Type B pancreatic cell (in vitro differentiated cells): ENCODE data around the gene HS2ST1. TPM values are rescaled to one million over a fixed set of nuclear protein-coding genes. Genes with fewer than 3 reads are reported as not detected.
A peak's percentile ranks its signal among the peaks of the same experiment; 100 is the strongest.

Experiments used
- DNase-seq: peaks from one replicate; pipeline ENCODE4 v3.0.0; 2021; ENCODE audit warnings: mixed read lengths; ENCODE audit not compliant: unreplicated experiment; ENCODE audit errors: extremely low spot score
- H3K27ac Mint-ChIP-seq: 2 replicates; pipeline ENCODE4 v1.8.0; 2021; ENCODE audit warnings: mild to moderate bottlenecking, mixed read lengths
- H3K27me3 Mint-ChIP-seq: 2 replicates; pipeline ENCODE4 v1.8.0; 2021; ENCODE audit warnings: mixed read lengths
- H3K36me3 Mint-ChIP-seq: 2 replicates; pipeline ENCODE4 v1.8.0; 2021; ENCODE audit warnings: mixed read lengths
- H3K4me1 Mint-ChIP-seq: one replicate; pipeline ENCODE4 v1.8.0; 2021; ENCODE audit warnings: mixed read lengths; ENCODE audit not compliant: unreplicated experiment
- H3K4me3 Mint-ChIP-seq: 2 replicates; pipeline ENCODE4 v1.8.0; 2021; ENCODE audit warnings: mild to moderate bottlenecking, mixed read lengths
- H3K9me3 Mint-ChIP-seq: 2 replicates; pipeline ENCODE4 v1.8.0; 2021; ENCODE audit warnings: mixed read lengths
- total RNA-seq: library from RNA; stranded (reverse); gene quantifications from 2 replicates; pipeline ENCODE4 v1.2.1, GENCODE V29; 2021; ENCODE audit warnings: low replicate concordance
- TF ChIP-seq, protein P1 (sequence below): fragments of 200-600 bp; sonication (generic); conservative IDR thresholded peaks from 2 replicates; pipeline ENCODE4 v1.5.0; 2021; ENCODE audit warnings: antibody characterized with exemption, mild to moderate bottlenecking

The HS2ST1 gene
- total RNA-seq, 1 donor from 2014 or later, result 40.3 TPM

DNA sequence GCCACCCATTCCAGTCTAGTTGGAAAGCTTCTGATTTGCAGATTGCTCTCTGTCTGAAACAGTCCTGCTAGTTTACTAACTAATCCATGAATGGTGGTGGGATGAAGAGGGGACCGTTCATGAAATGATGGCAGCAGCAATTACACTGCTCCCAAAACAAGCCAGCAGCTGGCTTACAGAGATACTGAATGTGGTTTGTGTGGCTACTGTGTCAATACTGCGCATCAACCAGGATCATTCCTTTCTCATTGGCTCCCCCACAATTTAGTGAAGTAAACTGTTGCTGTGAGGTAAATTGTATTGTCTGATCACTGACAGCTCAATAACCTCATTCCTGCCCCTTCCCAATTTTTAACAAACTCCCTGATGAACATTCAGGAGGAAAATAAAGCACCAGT is 222.9 kb downstream of the HS2ST1 start:
- Mint-ChIP-seq H3K4me1 (peaks cover 5% of the 10 kb centered on the region), H3K4me3 (no peak overlapping the region), H3K27me3 (peaks cover 30% of the 10 kb centered on the region), H3K9me3 (peaks cover 11% of the 10 kb centered on the region), H3K27ac (no peak overlapping the region), H3K36me3 (no peaks in the 10 kb centered on the region)
- DNase-seq, result no peak
- TF ChIP-seq, protein P1, sequence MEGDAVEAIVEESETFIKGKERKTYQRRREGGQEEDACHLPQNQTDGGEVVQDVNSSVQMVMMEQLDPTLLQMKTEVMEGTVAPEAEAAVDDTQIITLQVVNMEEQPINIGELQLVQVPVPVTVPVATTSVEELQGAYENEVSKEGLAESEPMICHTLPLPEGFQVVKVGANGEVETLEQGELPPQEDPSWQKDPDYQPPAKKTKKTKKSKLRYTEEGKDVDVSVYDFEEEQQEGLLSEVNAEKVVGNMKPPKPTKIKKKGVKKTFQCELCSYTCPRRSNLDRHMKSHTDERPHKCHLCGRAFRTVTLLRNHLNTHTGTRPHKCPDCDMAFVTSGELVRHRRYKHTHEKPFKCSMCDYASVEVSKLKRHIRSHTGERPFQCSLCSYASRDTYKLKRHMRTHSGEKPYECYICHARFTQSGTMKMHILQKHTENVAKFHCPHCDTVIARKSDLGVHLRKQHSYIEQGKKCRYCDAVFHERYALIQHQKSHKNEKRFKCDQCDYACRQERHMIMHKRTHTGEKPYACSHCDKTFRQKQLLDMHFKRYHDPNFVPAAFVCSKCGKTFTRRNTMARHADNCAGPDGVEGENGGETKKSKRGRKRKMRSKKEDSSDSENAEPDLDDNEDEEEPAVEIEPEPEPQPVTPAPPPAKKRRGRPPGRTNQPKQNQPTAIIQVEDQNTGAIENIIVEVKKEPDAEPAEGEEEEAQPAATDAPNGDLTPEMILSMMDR, result no peak

DNA sequence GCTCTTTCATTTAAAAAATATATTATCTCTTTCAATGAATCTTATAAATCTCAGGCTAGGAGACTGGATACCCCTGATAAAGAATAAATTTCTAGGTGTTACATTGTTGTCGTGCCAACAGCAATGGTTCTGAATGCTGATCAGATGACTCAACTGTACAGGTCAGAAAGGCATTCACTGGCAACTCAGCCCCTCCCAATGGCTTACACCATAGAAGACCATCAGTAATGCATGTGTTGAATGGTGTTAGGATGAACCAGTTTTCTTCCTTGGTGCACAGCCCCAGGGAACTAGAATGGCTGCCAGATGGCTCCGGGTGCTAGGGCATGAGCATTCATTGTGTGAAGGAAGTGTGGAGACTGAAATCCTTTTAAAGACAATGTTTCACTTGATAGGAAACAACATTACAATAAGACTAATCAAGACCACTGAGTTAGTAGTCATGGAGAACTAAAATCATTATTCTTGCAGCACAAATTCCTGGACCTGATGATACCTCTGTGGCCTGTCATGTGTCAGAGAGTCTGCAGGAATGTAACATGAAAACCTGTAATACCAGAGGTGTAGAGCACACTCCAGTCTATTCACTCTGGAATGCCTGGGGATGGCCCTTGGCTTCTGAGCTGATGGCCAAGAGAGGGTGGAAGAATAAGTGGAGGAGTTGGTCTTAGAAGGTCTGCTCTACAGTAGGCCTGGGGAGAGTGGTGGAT is 226.6 kb downstream of the HS2ST1 start:
- Mint-ChIP-seq H3K4me3 (peak overlapping the region; percentile 38), H3K36me3 (no peaks in the 10 kb centered on the region), H3K9me3 (peaks cover 11% of the 10 kb centered on the region), H3K4me1 (peaks cover 5% of the 10 kb centered on the region), H3K27ac (peak overlapping the region; percentile 93), H3K27me3 (peaks cover 15% of the 10 kb centered on the region)
- DNase-seq, result no peak
- TF ChIP-seq, protein P1, result no peak

DNA sequence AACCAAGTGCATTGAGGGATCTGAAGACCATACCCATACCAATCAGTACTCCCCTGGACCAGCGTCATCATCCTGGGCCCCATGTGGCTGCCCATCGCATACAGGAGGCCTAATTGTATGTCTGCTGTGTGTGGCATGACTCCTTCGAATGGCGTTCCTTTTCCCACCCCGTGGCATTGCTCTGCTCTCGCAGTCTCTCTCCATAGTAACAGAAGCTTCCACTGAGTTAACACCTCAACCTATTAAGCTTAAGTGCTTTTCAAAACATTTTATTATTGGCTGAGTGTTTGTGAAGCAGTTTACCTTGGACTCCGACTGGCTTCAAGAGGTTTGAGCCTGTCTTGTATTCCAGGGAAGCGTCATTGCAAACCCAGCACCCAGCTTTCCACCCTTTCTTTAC is 227.1 kb downstream of the HS2ST1 start:
- H3K36me3 Mint-ChIP-seq, result no peaks in the 10 kb centered on the region
- H3K4me3 Mint-ChIP-seq, result peak overlapping the region; percentile 29
- peaks cover 3% of the 10 kb centered on the region for H3K4me1 Mint-ChIP-seq
- TF ChIP-seq, protein P1, result no peak
- peaks cover 11% of the 10 kb centered on the region for H3K9me3 Mint-ChIP-seq
- no peak for DNase-seq
- peaks cover 17% of the 10 kb centered on the region for H3K27me3 Mint-ChIP-seq
- peak overlapping the region; percentile 93 for H3K27ac Mint-ChIP-seq

DNA sequence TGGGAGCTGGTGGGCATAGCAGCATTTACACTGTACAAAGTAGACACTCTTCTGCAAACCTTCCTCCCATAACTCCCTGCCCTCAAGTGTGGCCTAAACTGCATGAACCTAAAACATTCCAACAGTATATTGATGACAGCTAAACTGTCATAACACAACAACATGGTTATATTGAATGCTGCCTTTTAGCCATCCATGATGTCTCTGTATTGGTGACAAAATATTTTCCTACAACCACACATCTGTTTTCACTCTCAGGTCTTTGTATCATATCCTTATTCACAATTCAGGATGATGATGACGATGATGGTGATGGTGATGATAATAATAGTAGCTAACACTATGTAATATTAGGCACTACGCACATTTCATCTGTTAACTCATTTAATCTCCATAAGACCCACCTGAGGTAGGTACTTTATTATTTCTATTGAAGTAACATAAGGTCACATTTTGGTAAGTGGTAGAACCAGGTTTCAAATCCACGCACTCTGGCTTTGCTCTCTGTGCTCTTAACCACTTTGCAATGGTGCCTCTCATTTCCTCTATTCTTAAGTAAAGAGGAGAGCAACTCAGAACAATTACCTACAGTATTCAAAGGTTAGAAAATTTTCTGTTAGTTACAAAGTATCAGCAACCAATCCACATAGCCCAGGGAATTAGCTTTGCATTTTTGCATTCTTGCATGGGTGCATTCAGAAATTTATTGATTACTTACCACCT is 229.1 kb downstream of the HS2ST1 start:
- TF ChIP-seq, protein P1, result no peak

DNA sequence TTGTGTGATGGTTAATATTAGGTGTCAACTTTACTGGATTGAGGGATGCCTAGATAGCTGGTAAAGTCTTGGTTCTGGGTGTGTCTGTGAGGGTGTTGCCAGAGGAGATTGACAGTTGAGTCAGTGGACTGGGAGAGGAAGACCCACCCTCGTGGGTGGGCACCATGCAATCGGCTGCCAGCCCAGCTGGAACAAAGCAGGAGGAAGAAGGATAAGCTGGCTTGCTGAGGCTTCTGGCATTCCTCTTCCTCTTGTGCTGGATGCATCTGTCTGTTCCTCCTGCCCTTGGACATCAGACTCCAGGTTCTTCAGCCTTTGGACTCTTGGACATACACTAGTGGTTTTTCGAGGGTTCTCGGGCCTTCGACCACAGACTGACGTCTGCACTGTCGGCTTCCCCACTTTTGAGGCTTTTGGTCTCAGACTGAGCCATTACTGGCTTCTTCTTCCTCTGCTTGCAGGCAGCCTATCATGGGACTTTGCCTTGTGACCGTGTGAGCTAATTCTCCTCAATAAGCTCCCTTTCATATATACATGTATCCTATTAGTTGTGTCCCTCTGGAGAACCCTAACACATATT is 230.0 kb downstream of the HS2ST1 start:
- H3K36me3 Mint-ChIP-seq, result no peaks in the 10 kb centered on the region
- TF ChIP-seq, protein P1, result no peak
- no peak overlapping the region for H3K4me3 Mint-ChIP-seq
- peaks cover 6% of the 10 kb centered on the region for H3K4me1 Mint-ChIP-seq
- no peak overlapping the region for H3K27ac Mint-ChIP-seq
- peaks cover 11% of the 10 kb centered on the region for H3K9me3 Mint-ChIP-seq
- DNase-seq, result no peak
- peaks cover 23% of the 10 kb centered on the region for H3K27me3 Mint-ChIP-seq

More for the DNA sequence above, 229.1 kb downstream of the HS2ST1 start:
- Mint-ChIP-seq H3K27me3 (peaks cover 20% of the 10 kb centered on the region), H3K9me3 (peaks cover 11% of the 10 kb centered on the region), H3K27ac (no peak overlapping the region), H3K36me3 (no peaks in the 10 kb centered on the region), H3K4me1 (no peaks in the 10 kb centered on the region), H3K4me3 (no peak overlapping the region)
- DNase-seq, result no peak
